HG02571 (cell line): ENCODE measurements around the gene SHC3.

ENCODE experiments used
- ATAC-seq: cut with Tn5 transposase; IDR thresholded peaks from one replicate; pipeline ENCODE4 v1.9.1; 2021; ENCODE audit warnings: mild to moderate bottlenecking, moderate library complexity; ENCODE audit not compliant: unreplicated experiment

Gene SHC3

GRCh38 chr9:89112243-89112642, 66.4 kb downstream of the SHC3 start:
- ATAC-seq: no peak

- ATAC-seq: no peak
Observed at GRCh38 chr9:89109666-89110065, 69.0 kb downstream of the SHC3 start.

GRCh38 chr9:89107406-89107805, 71.2 kb downstream of the SHC3 start:
- no peak for ATAC-seq

- ATAC-seq: no peak
Observed at GRCh38 chr9:89106224-89106851, 72.3 kb downstream of the SHC3 start.

DNA sequence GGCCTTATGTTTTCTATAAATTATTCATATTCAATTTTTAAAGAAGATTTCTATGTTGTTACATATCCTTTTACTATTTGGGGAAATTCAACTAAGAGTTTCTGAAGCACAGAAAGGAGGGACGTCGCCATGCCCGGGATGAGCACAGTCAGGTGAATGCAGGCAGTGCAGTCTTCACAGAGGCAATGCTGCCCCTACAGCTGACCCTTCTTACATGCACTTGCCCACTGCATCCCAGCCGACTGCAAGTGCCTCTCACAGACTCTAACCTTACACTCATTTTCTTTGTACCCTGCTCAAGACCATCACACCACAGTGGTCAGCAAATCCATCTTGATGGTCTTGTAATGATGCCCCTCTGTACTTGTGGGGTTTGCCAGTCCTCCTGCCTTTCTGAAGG, 73.8 kb downstream of the SHC3 start:
- ATAC-seq: no peak

GRCh38 chr9:89097219-89097618, 81.4 kb downstream of the SHC3 start:
- ATAC-seq: no peak

DNA sequence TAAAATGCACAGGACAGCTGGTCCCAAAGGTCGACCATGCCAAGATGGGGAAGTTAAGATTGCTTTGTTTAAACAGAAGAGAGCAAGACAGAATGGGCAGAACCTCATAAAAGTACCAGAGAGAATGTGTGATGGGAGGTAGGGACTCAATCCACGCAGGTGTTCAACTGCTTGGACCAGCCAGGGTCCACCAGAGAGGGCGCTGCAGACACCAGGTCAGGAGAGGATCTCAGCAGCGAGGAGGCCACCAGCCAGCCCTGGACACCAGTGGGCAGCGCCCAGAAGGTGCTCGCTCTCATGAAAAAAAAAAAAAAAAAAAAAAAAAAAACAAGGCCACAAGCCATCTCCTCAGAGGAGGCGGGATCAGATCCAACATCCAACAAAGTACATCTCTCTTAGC, 81.8 kb downstream of the SHC3 start:
- ATAC-seq: no peak

GRCh38 chr9:89095761-89096528, 82.7 kb downstream of the SHC3 start:
- no peak for ATAC-seq

DNA sequence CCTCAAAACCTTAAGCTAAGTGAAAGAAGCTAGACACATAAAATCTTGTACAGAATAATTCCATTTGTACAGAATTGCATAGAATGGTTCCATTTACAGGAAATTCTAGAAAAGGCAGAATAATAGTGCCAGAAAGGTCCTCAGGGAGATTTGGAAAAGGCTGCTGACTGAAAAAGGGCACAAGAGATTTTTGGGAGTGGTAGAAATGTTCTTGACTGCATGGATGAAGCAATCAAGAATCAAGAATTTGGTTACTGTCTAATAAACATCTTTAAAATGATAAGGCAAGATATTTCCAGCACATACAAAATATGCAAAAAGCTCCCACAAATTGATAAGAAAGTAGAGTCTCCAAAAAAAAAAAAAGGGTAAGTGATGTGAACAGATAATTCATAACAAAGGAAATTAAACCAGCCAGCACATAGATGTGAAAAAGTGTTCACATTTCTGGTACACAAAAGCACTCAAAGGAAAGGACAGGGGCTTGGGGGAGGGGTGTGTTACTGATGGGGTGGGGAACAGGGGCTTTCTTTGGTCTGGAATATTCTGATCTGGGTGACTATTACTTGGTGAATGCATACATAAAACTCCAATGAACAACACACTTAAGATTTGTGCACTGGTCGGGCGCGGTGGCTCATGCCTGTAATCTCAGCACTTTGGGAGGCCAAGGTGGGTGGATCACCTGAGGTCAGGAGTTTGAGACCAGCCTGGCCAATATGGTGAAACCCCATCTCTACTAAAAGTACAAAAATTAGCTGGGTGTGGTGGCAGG, 85.2 kb downstream of the SHC3 start:
- ATAC-seq: no peak

DNA sequence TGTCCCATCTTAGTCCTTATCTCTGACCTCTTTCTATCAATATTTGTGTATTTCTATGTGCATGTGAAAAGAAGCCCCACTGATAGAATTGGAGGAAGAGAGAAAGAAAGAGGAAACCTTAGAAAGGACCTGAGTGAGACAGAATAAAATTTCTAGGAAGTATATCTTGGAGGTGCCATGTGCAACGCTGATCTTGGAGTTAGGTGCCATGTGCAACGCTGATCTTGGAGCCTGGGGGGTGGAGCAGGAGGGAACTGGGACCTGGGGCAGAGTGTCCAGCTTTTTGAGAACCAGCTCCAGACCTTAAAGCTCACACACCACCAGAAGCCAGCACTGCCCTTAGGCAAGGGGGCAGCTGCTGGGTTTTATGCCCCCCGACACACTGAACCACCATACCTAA, 89.4 kb downstream of the SHC3 start:
- ATAC-seq: no peak

DNA sequence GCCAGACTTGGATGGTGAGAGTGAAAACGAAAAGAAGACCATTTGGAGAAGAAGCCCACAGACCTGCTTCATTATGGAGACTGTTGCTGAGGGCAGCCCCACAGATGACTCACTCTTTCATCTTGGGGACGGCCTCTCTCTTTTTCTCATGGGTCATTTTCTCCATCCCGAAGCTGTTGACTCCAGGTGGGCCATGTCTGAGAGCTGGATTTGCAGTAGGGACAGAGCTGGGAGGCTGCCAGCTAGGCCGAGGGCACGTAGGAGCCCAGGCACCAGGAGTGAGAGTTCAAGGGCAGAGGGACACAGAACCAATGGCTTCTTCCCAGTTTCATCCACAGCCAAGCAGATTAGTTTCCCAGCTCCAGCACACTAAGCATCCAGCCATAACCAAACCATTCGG, 95.0 kb downstream of the SHC3 start:
- no peak for ATAC-seq

DNA sequence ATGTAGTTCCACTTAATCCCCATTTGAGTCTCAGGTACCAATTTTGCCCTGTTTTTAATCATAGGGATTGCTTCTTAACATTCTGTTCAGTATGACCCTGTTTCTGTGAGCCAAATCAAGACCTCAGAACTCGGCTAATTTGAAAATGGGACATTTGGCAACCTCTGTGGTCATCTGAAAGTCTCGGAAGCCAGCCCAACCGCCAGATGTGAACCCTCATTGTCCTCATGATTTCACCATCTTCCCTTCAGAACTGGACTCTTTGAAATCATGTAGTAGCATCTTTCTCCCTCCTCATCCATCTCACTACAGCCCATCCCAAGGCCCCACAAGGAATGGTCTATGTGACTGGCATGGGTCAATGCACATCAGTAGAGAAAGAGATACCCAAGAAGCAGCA, 98.4 kb downstream of the SHC3 start:
- ATAC-seq: no peak

GRCh38 chr9:89079391-89079790, 99.2 kb downstream of the SHC3 start:
- ATAC-seq: no peak

DNA sequence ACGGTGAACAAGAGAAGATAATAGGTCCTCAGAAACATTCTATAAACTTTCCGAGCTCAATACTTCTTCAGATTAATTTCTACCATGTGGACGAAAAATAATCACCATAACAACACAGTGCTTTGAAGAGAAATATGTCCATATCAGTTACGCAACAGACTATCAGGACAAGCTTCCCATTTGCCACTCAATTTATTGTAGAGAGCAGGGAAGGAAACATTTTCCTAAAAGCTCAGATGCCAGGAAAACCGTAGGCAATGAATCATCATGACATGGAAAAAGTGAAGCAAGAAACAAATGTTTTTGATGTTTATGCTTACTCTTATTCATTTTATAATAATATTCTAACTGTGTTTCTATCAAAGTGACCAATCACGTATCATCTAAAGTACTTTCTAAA, 99.8 kb downstream of the SHC3 start:
- ATAC-seq: no peak

GRCh38 chr9:89078421-89078820, 100.2 kb downstream of the SHC3 start:
- no peak for ATAC-seq

- no peak for ATAC-seq
Observed at GRCh38 chr9:89077519-89077918, 101.1 kb downstream of the SHC3 start.

- no peak for ATAC-seq
Observed at GRCh38 chr9:89073397-89073796, 105.2 kb downstream of the SHC3 start.

GRCh38 chr9:89071591-89071990, 107.0 kb downstream of the SHC3 start:
- ATAC-seq: no peak

DNA sequence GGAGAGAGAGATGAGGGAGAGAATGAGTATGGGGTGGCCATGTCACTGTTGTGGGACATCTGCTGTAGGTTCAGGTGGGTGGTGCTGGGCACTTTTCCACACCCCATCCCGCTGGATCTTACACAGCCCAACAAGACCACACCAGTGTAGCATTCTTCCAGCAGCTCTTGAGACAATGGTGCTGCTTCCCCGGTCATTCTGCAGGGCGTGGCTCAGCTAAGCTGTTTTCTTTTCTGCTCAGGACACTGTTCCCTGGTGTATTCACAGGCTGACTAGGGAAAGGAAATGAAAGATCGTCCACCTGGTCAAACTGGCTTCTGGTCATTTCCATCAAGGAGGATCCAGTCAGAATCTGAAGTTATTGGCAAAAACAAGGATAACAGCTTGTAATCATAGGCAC, 111.8 kb downstream of the SHC3 start:
- ATAC-seq: no peak

- ATAC-seq: no peak
Observed at GRCh38 chr9:89065921-89066320, 112.7 kb downstream of the SHC3 start.

GRCh38 chr9:89060790-89061189, 117.8 kb downstream of the SHC3 start:
- ATAC-seq: no peak

GRCh38 chr9:89059925-89060506, 118.6 kb downstream of the SHC3 start:
- ATAC-seq: no peak
